Gastroesophageal sphincter (tissue), 3 donors: ENCODE data around the gene TXLNA.

ENCODE experiments used
- EP300 ChIP-seq: sonication (generic); formaldehyde crosslinking; IDR thresholded peaks from one replicate; pipeline ENCODE4 v1.6.1; 2017; ENCODE audit warnings: antibody characterized with exemption, mild to moderate bottlenecking
- POLR2A ChIP-seq, 2 donors: fragments of 450-650 bp; IDR thresholded peaks; one replicate each; pipeline ENCODE4 v1.6.1; 2017; ENCODE audit warnings: antibody characterized with exemption in 2 of 2, mild to moderate bottlenecking in 2 of 2, moderate library complexity in 1 of 2
- POLR2AphosphoS5 ChIP-seq: sonication (generic); formaldehyde crosslinking; IDR thresholded peaks from one replicate; pipeline ENCODE4 v1.6.1; 2017; ENCODE audit warnings: antibody characterized with exemption
- TF ChIP-seq, protein P1 (sequence below), 4 experiments: fragments of 200-600 bp in 2 of 4; fragments of 450-650 bp in 2 of 4; sonication (generic) in 1 of 4; IDR thresholded peaks; one replicate each; pipeline ENCODE4 v1.5.1; 2017 to 2019; ENCODE audit warnings: antibody characterized with exemption in 4 of 4, mild to moderate bottlenecking in 2 of 4, moderate library complexity in 2 of 4

DNA sequence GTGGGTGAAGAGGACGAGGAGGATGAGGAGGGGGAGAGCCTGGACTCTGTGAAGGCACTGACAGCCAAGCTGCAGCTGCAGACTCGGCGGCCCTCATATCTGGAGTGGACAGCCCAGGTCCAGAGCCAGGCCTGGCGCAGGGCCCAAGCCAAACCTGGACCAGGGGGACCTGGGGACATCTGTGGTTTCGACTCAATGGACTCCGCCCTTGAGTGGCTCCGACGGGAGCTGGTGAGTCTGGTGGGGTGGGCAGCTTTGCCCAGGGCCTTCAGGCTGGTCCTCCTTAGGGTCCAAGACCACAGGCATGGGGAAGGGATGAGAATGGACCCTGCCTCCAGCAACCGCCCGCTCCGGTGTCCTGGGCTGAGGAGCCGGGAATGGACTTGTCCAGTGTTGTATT, 68.0 kb downstream of the TXLNA start:
- TF ChIP-seq, protein P1, sequence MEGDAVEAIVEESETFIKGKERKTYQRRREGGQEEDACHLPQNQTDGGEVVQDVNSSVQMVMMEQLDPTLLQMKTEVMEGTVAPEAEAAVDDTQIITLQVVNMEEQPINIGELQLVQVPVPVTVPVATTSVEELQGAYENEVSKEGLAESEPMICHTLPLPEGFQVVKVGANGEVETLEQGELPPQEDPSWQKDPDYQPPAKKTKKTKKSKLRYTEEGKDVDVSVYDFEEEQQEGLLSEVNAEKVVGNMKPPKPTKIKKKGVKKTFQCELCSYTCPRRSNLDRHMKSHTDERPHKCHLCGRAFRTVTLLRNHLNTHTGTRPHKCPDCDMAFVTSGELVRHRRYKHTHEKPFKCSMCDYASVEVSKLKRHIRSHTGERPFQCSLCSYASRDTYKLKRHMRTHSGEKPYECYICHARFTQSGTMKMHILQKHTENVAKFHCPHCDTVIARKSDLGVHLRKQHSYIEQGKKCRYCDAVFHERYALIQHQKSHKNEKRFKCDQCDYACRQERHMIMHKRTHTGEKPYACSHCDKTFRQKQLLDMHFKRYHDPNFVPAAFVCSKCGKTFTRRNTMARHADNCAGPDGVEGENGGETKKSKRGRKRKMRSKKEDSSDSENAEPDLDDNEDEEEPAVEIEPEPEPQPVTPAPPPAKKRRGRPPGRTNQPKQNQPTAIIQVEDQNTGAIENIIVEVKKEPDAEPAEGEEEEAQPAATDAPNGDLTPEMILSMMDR (IDR thresholded peaks at IDR 0.05), result no peak
- TF ChIP-seq POLR2AphosphoS5, result no peak
- no peak for TF ChIP-seq POLR2A (IDR thresholded peaks at IDR 0.05)
- TF ChIP-seq EP300, result no peak
